NCI-H2196 (cell line): ENCODE results near the gene NUFIP2.
"Not testable (repeated sequence)": the region's sequence is repeated elsewhere in the genome, so short reads cannot be mapped to it uniquely, and the experiment has no call there.

ENCODE experiments used
- DNase-seq: peaks from one replicate; lab custom pipeline; 2025; ENCODE audit not compliant: unreplicated experiment; lab: John Stamatoyannopoulos, UW

Gene NUFIP2

GRCh38 chr17:29279397-29280070 lies 14.4 kb downstream of the NUFIP2 start:
- no peak for DNase-seq

DNA sequence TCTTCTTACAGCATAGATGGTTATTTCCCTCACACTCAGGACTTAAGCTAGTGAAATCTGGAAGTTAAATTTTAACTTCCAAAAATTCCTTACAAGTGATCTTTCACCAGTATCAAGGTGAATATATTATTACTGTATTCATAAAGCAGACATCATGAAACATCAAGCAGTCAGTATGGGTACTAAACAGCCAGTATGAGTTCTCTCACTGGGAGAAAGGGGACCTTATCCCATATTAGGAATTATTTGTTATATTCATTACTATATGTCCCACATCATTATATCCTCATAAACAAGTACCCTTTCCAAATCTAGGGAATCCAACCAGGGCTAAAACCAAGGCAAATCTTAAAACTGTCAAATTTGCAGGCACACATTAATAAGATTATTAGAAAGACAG lies 15.3 kb downstream of the NUFIP2 start:
- no peak for DNase-seq

DNA sequence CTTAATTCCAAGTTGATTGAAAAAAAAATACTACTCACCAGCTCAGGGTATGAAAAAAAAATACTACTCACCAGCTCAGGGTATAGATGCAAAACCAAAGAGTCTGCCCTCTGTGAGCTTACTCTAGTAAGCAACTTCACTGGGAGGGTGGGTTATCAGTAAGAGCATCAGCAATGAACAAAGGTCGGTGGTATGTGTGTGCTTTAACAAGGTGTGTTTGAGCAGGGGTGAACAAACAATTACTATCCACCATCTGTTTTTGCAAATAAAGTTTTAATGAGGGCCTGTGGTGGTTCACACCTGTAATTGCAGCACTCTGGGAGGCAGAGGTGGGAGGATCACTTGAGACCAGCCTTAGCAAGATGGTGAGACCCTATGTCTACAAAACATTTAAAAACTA lies 20.0 kb downstream of the NUFIP2 start:
- DNase-seq = no peak

DNA sequence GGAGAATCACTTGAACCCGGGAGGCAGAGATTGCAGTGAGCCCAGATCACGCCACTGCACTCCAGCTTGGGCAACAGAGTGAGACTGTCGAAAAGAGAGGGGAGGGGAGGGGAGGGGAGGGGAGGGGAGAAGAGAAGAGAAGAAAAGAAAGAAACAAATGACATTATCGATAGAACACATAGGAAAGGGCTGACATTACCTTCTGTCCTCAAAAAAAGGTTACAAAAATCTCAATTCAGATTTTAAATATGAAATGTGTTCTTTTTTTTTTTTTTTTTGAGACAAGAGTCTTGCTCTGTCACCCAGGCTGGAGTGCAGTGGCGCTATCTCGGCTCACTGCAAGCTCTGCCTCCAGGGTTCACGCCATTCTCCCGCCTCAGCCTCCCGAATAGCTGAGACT lies 22.0 kb downstream of the NUFIP2 start:
- not testable (repeated sequence) for DNase-seq

DNA sequence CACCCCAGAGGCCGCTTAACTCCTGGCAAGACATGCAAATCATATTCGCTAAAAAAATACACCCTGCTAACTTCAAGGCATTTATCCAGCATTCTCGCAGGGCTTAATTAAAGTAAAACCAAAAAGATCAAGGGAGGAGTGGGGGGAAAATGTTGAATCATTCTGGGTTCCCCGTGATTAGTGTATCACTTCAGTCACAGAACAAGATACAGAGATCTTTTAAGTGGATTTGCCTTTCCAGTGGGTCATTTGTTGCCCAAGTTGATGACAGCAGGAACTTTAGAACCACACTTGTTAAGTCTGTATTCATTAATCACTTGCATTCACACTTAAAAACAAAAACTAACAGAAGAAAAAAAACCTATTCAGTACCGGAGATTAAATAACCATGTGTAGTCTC lies 30.0 kb downstream of the NUFIP2 start:
- no peak for DNase-seq

DNA sequence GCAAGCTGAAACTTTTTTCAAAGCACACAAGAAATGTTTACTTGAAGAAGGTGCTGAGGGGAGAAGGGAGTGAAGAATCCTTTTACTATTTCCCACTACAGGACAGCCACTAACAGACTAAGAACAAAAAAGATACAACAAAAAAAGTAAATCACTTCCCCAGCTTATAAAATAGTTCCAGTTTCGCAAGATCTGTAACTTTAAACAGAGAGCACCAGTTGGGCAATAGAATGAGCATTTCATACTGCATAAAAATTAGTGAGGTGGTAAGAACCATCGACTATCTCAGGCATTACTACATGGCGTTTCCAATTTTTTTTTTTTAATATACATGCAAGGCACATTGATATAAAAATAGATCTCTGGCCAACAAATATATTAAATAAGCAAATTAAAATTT lies 36.2 kb downstream of the NUFIP2 start:
- DNase-seq = no peak

GRCh38 chr17:29256735-29257466 lies 37.0 kb downstream of the NUFIP2 start:
- no peak for DNase-seq

- DNase-seq = no peak
Observed at GRCh38 chr17:29255926-29256522, 37.9 kb downstream of the NUFIP2 start.

- no peak for DNase-seq
Observed at GRCh38 chr17:29253037-29253436, 40.9 kb downstream of the NUFIP2 start.

GRCh38 chr17:29252101-29252791 lies 41.7 kb downstream of the NUFIP2 start:
- DNase-seq = no peak

- no peak for DNase-seq
Observed at GRCh38 chr17:29251184-29251583, 42.8 kb downstream of the NUFIP2 start.

- DNase-seq = no peak
Observed at GRCh38 chr17:29250666-29251065, 43.3 kb downstream of the NUFIP2 start.

DNA sequence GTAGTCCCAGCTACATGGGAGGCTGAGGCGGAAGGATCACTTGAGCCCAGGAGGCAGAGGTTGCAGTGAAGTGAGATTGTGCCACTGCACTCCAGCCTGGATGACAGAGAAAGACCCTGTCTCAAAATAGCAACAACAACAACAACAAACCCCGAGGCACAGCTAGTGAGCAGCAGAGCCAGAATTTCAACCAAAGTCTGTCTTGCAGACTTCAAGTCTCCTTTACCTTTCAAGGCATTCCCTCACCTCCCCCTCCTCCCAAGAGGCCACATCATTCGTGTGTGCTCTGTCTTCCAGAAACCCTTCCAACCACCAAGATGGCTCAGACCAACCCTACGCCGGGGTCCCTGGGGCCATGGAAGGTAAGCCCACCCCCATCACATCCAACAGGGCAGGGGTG lies 45.1 kb downstream of the NUFIP2 start:
- DNase-seq = no peak

- DNase-seq = no peak
Observed at GRCh38 chr17:29247219-29247618, 46.7 kb downstream of the NUFIP2 start.

GRCh38 chr17:29246628-29247027 lies 47.3 kb downstream of the NUFIP2 start, which contains the start of gene CRYBA1:
TSS of gene CRYBA1 (plus strand) at chr17:29246859. CDS start at chr17:29246864, 5 bp downstream.
- DNase-seq = no peak

GRCh38 chr17:29245401-29245800 lies 48.5 kb downstream of the NUFIP2 start:
- no peak for DNase-seq

DNA sequence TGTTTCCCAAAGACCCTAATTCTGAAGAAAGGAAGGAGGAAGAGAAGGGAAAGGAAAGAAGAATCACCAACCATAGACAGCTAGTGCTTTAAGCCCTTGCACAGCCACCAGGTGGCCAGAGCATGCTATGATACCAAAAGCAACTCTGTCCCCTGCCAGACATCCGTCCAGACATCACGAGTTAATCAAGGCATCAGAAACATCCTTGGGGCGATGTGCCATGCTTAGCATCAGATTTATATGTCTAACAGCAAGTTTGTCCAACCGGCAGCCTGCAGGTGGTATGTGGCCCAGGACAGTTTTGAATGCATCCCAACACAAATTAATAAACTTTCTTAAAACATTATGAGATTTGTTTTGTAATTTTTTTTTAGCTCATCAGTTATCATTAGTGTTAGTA lies 50.2 kb downstream of the NUFIP2 start:
- DNase-seq = no peak

GRCh38 chr17:29242790-29243189 lies 51.2 kb downstream of the NUFIP2 start:
- no peak for DNase-seq

- DNase-seq = no peak
Observed at GRCh38 chr17:29242051-29242450, 51.9 kb downstream of the NUFIP2 start.

DNA sequence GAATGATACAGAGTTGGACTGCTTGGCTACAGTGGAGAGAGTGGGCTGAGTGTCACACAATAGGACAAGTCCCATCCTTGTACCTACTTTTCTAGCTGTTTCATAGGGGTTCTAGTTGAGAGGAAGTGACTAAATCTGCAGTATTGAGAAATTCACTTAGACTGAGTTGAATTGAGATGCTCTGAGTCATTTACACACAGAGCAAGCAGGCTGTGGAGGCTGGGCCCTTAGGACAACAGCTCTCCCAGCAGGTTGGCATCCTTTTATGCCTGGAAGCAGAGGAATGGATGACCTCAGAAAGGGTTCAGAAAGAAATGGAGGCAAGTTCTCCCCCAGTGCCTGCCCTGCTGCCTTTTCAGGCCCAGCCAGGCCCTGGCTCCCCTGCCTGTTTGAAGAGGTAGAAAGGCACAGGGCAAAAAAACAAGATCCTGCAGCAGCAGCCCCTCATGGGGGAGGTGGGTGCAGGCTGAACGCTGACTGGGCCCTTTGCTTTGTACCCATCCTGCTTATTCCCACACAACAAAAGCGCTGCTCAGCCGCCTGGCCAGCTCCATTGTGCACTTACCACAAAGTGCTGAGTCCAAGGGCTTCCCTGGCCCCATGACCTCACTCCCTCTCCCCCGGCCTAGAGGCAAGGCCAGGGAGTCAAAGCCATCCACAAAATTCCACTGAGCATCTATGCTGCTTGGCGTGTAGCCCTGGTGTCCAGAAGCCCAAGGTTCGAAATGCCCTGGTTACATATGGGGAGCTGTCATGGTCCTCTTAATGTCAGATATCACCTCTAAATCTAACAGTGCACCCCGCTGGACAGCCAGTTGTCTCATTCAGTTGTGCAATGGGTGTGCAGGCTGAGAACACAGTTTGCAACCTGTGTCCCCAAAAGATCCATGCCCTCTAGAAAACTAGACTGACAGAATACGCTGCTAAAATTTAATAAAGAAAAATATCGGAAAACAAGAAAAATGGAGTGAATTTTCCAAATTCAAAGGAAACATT lies 52.7 kb downstream of the NUFIP2 start:
- DNase-seq = no peak
